HG03103 (cell line): ENCODE measurements around the gene CNTROB.

Source experiments
- ATAC-seq: cut with Tn5 transposase; IDR thresholded peaks from one replicate; pipeline ENCODE4 v1.9.1; 2021; ENCODE audit warnings: low read depth; ENCODE audit not compliant: unreplicated experiment

CNTROB gene, protein sequence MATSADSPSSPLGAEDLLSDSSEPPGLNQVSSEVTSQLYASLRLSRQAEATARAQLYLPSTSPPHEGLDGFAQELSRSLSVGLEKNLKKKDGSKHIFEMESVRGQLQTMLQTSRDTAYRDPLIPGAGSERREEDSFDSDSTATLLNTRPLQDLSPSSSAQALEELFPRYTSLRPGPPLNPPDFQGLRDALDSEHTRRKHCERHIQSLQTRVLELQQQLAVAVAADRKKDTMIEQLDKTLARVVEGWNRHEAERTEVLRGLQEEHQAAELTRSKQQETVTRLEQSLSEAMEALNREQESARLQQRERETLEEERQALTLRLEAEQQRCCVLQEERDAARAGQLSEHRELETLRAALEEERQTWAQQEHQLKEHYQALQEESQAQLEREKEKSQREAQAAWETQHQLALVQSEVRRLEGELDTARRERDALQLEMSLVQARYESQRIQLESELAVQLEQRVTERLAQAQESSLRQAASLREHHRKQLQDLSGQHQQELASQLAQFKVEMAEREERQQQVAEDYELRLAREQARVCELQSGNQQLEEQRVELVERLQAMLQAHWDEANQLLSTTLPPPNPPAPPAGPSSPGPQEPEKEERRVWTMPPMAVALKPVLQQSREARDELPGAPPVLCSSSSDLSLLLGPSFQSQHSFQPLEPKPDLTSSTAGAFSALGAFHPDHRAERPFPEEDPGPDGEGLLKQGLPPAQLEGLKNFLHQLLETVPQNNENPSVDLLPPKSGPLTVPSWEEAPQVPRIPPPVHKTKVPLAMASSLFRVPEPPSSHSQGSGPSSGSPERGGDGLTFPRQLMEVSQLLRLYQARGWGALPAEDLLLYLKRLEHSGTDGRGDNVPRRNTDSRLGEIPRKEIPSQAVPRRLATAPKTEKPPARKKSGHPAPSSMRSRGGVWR

DNA sequence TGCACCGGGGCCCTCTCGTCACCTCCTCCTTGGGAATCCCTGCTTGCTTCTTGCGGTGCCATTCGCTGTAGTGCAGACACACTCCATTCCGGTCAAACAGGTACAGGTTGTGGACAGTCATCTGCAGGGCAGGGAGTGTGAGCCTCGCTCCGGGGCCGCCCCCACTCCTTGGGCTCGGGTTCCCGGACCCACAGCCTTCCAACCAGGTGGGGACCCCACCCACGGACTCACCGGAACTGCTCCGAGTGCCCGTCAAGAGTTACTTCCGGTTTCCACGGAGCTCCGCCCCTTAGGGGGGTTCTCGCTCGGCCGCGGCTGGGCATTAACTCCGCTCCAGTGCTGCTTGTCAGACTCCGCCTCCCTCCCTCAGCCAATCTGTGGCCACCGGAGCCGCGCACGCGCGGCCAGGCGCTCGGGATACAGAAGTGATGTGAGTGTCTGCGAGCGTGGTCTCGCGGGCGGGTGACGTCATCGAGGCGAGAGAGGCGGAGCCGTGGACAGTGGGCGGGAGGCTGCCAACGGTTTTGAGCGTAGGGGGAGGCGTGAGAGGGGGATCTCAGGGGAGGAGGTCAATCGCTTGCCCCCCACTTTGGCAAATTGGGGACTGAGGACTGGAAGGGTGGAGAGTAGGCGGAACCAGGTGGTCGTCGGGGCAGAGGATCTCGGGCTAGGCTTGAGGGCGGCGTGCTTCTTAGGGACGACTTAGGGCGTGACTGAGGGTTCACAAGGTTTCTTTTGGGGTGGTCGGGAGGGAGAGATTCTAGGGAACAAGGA, at the start of gene CNTROB, which contains the start of gene TRAPPC1:
CNTROB (plus strand) TSS at position 498 of the 774 bp plus-strand sequence. CDS start 874 bp downstream, outside the sequence.
TRAPPC1 (minus strand) TSS at position 238 of the 774 bp plus-strand sequence; CDS start at position 121, 117 bp downstream.
- peak; percentile 92 for ATAC-seq

GRCh38 chr17:7882629-7883028, 49.4 kb upstream of the CNTROB start:
- ATAC-seq: no peak

DNA sequence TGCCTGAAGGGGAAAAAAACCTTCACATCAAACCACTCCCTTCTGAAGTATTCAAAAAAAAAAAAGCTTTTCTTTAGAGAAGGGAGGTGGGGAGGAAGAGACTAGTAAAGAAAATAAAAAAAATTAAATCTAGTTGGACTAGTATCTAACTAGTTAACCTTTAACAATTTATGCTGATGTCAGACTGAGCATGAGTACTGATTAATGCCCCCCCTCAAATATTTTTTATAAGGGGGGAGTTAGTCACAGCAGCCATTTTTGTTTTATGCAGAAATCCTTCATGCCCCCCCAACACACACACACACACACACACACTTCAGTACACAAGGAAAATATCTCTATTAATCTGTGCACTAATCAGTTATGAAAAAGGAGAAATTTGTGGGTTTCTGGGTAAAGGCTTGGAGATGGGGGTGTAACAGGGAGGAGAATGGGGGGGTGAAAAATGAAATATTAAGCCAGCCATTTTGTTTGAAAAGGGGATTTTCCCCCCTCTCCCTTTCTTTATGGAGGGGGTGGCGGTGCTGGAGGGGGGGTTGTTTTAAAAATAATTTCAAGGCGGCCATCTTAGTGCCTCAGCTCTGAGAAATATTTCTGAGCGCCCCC, 48.1 kb upstream of the CNTROB start:
- ATAC-seq: no peak

- no peak for ATAC-seq
Measured at GRCh38 chr17:7884581-7885366, 47.2 kb upstream of the CNTROB start.

DNA sequence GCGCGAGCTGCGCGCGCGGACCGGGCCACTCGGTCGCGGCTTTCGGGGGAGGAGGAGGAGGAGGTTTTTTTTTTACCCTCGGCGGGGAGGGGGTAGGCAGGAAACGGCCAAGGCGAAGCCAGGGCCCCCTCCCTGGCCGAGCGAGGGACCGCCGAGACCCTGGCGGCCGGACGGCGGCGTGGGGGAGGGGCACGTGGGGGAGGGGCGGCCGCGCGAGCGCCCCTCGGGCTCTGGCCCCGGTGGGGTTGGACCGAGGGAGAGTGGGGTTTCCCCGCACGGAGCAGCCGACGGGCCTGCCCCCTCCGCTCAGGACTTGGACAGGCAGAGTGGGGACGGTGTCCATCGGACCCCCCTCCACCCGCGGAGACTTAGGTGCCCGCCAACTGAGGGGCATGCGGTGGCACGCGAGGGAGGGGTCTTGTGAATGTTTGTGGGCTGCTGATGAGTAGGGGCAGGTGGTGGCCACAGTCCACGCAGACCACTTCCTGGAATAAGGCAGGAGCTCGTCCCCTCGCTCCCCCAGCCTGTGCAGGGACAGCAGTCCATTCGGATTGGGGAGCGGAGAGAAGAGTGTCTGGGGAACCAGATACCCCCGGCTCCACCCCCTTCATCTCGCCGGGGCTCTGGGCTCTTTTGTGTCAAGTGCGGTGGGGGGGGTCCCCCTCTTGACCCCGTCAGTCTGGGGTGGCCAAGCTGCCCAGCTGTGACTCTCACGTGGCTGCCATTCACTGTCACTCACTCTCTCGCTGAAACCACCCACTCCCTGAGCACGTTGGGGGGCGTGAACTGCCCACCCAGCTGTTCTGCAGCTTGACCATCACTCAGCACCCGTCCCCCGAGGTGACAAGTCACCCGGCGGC, 46.4 kb upstream of the CNTROB start:
- no peak for ATAC-seq

DNA sequence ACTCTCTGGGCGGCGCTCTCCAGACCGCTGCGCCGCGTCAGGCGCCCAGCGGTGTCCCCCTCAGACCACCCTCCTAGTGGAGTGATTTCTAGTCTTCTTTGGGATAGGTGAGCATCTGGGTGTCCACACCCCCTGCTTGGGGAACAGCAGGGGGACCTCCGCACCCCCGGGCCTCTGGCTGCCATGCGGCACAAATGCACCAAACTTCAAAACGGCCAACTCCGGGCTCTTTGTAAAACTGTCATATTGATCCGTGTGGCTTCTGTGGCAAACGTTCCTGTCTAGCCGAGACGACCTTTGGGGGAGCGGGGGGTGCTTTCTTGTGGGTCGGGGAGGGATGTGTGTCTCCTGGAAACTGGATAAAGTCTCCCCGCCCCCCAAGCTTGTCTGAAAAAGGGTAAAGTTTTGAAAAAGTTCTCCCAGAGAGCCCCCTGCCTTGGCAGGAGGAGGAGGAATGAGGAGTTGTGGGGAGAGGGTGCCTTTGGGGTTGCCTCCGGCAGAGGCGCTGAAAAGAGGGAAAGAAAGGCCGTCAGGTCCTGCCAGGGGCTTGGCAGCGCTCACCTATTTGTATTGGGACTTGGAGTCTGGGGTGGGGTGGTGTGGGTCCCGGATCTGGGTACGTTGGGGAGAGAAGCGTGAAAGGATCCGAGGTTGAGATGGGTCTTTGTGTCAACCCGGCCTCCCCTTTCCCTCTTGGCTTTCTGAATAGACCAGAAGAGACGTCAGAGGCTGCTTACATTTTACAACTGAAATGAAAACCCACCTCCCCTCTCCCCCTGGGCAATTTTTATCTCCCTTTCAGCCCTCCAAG, 45.6 kb upstream of the CNTROB start:
- ATAC-seq: no peak

GRCh38 chr17:7887038-7887481, 44.9 kb upstream of the CNTROB start:
- ATAC-seq: no peak

DNA sequence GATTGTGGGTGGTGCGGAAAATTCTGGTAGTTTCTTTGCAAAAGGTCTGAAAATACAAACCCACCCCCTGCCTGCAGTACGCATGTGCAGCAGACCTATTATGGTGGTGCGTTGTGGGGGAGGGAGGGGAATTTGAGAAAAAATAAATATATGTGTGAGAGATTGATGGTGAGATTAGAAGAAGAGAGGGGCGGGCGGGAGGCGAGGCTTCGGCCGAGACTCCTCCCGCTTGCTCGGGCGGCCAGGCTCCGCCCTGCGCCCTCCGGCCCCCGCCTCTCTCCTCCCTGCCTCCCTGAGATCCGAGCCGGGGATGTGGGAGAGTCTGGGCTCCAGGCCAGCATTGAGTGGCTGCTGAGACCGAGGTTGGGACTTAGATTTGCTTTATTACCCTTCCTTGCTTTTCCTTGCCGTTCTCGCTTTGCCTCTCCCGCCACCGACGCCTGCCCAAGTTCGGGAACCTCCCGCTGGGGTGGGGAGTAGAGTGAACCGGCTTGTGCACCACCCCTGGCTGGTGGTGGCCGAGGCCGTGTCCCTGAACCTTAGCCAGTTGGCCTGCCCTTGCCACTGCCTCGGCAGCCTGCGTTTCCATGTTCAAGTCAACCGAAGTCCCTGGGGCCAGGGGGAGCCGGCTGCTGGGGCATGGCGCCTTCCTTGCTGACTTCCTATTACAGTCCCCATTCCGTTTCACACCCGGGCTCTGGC, 44.4 kb upstream of the CNTROB start:
- no peak for ATAC-seq

GRCh38 chr17:7888184-7888920, 43.7 kb upstream of the CNTROB start, which contains the start of gene CHD3:
CHD3 (plus strand) TSS chr17:7888789; CDS start chr17:7889001, 212 bp downstream.
- ATAC-seq: no peak

- no peak for ATAC-seq
Measured at GRCh38 chr17:7889166-7889955, 42.6 kb upstream of the CNTROB start.

DNA sequence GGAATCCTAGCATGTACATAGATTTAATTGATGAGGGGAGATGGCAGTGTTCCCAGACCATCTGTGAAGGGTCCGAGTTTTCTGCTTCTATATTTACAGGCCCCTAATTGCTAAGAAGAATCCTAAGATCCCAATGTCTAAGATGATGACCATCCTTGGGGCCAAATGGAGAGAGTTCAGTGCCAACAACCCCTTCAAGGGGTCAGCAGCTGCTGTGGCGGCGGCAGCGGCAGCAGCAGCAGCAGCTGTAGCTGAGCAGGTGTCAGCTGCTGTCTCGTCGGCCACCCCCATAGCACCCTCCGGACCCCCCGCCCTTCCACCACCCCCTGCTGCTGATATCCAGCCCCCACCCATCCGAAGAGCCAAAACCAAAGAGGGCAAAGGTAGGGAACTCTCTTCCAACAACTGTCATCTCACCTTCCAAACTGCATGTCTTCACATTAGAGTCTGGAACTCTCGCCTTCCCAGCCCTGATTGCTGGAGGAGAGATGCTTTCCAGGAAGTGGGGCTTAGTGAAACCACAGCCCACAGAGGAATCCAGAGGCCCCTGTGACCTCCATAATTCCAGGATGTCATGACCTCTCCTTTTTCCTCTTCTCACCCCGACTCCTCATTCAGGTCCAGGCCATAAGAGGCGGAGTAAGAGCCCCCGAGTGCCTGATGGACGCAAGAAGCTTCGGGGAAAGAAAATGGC, 38.7 kb upstream of the CNTROB start:
- ATAC-seq: no peak

DNA sequence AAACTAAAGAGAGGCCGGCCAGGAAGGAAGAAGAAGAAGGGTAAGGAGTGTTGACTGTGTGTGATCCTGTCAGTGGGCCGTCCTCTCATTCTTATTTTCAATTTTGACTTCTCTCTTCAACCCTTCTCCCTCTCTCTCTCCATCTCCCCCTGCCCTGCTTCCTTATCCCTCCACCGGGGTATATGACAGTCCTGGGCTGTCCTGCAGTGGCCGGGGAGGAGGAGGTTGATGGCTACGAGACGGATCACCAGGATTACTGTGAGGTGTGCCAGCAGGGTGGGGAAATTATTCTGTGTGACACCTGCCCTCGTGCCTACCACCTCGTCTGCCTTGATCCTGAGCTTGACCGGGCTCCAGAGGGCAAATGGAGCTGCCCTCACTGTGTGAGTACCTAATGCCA, 37.8 kb upstream of the CNTROB start:
- ATAC-seq: no peak

DNA sequence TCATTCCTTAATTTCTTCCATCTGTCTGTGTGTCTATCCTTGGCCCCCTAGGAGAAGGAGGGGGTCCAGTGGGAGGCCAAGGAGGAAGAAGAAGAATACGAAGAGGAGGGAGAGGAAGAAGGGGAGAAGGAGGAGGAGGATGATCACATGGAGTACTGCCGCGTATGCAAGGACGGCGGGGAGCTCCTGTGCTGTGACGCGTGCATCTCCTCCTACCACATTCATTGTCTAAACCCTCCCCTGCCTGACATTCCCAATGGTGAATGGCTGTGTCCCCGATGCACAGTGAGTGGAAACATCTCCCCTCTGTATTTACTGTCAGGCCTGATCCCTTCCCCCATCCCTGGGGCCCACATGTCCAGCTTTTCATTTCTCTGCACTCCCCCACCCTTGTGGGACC, 37.1 kb upstream of the CNTROB start:
- no peak for ATAC-seq

GRCh38 chr17:7897090-7897489, 34.9 kb upstream of the CNTROB start:
- no peak for ATAC-seq

- ATAC-seq: no peak
Measured at GRCh38 chr17:7897773-7898172, 34.2 kb upstream of the CNTROB start.
